ENCODE data around the gene FABP6.

- TF ChIP-seq CTCF (IDR thresholded peaks at IDR 0.05; ENCODE audit: poor library complexity) (no peak), EZH2 (IDR thresholded peaks at IDR 0.05; ENCODE audit: borderline replicate concordance) (no peak), EZH2phosphoT487 (IDR thresholded peaks at IDR 0.05; ENCODE audit: low read depth, severe bottlenecking, unreplicated experiment) (no peak)
These were observed 18.0 kb upstream of the FABP6 start for GRCh38 chr5:160211352-160211751.
